Stimulated activated CD4-positive, alpha-beta T cell treated with anti-CD3 and anti-CD28 coated beads, Interleukin-4, amount 100 ng/mL, for 48 hours (primary cell): Measurements from ENCODE around the gene XAB2.

Experiments
- DNase-seq, 2 donors: peaks; one replicate each; pipeline ENCODE4 v3.0.0-alpha.2; 2020; ENCODE audit warnings: low read depth in 2 of 2

The XAB2 gene

GRCh38 chr19:7632340-7633203 lies 3.2 kb upstream of the XAB2 start:
- no peak for DNase-seq

- no peak for DNase-seq
Observed at GRCh38 chr19:7631577-7631976, 2.2 kb upstream of the XAB2 start.

GRCh38 chr19:7628589-7629311 lies 595 bp downstream of the XAB2 start:
- DNase-seq = no peak

GRCh38 chr19:7627166-7627565 lies 2.2 kb downstream of the XAB2 start:
- no peak for DNase-seq

GRCh38 chr19:7625763-7626372 lies 3.5 kb downstream of the XAB2 start:
- DNase-seq = no peak

GRCh38 chr19:7624810-7625209 lies 4.5 kb downstream of the XAB2 start:
- no peak for DNase-seq

- no peak for DNase-seq
Observed at GRCh38 chr19:7623725-7624603, 5.4 kb downstream of the XAB2 start.

- DNase-seq = no peak
Observed at GRCh38 chr19:7622933-7623685, 6.2 kb downstream of the XAB2 start.

- no peak for DNase-seq
Observed at GRCh38 chr19:7620442-7621412, 8.6 kb downstream of the XAB2 start.

GRCh38 chr19:7619671-7620441 lies 9.5 kb downstream of the XAB2 start:
- DNase-seq = no peak

GRCh38 chr19:7618771-7619510 lies 10.4 kb downstream of the XAB2 start:
- no peak for DNase-seq

- DNase-seq = no peak
Observed at GRCh38 chr19:7618348-7618747, 11.0 kb downstream of the XAB2 start.

- no peak for DNase-seq
Observed at GRCh38 chr19:7617735-7618134, 11.6 kb downstream of the XAB2 start.

GRCh38 chr19:7617172-7617571 lies 12.2 kb downstream of the XAB2 start:
- DNase-seq = no peak

GRCh38 chr19:7614859-7615741 lies 14.2 kb downstream of the XAB2 start:
- DNase-seq = no peak

GRCh38 chr19:7612282-7613274 lies 16.8 kb downstream of the XAB2 start:
- no peak for DNase-seq
